ENCODE results near the gene PLA2G4B. TPM values are rescaled to one million over a fixed set of nuclear protein-coding genes. Genes with fewer than 3 reads are reported as not detected.

The PLA2G4B gene
- total and polyA plus RNA-seq, 2 donors: 1.9 to 45.4 TPM

DNA sequence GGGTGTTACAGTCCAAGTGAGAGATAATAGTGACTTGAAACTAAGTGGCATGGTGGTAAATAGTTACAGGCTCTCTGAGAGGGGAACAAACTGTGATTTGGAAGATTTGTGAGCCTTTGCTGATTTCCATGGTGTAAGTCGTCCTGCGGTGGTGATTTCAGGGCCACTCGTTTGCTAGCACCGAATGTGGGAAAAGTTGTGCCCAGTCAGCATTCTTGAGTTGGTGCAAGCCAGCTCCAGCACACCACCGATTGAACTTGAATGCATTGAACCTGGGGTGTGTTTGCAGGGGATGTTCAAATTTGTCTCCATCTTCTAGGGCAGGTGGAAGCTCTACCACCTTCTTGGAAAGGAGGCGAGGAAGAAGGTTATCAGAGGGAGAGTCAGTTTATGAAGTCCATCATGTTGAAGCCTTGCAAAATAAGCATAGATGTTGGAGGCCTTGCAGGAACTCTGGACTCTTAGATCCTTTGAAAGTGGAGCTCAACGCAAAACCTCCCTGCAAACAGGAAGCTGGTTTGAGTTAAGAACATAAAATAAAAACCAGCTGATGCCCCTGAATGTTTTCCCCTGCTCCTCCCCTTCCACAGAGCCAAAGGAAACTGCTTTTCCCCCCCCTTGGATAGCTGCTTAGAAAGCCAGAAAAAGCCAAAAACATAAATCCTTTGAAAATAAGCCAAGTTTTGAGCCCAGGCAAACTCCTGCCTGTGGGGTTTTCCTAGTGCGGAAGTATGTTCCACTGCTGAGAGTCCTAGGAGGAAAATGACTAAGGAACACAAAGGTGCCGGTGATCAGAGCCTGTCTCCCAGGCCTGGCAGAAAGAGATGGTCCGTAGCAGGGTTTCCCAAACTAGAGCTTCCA, 42.4 kb upstream of the PLA2G4B start:
- peaks cover 19 to 36% of the 10 kb centered on the region in 2 donors for H3K4me1 ChIP-seq (ENCODE audit: control insufficient read depth in 2 of 2, insufficient read depth in 2 of 2, low read length in 2 of 2)

GRCh38 chr15:41797201-41797944, 41.3 kb upstream of the PLA2G4B start:
- DNase-seq (ENCODE audit: low read depth in 6 of 9, low spot score in 9 of 9): no peak
- no peak overlapping the region for H3K4me3 ChIP-seq (ENCODE audit: low read length in 2 of 2)
- H3K4me1 ChIP-seq (ENCODE audit: control insufficient read depth in 2 of 2, insufficient read depth in 2 of 2, low read length in 2 of 2): peaks cover 15 to 27% of the 10 kb centered on the region in 2 donors
- no peaks in the 10 kb centered on the region for H3K27me3 ChIP-seq (ENCODE audit: control insufficient read depth in 2 of 2, insufficient read depth in 1 of 2, low read length in 1 of 2)
- WGBS: 56% methylated on average over 8 of the region's 8 CpGs
- H3K36me3 ChIP-seq (ENCODE audit: control insufficient read depth in 2 of 2, insufficient read depth in 2 of 2, low read length in 1 of 2): peaks cover 4 to 16% of the 10 kb centered on the region in 2 donors
- H3K9me3 ChIP-seq (ENCODE audit: control insufficient read depth in 2 of 2, insufficient read depth in 1 of 2, low read length in 1 of 2): no peaks in the 10 kb centered on the region
- peak overlapping the region in 1 of 2 donors; percentile 31 for H3K27ac ChIP-seq (ENCODE audit: low read depth in 1 of 2, low read length in 1 of 2)

More for the DNA sequence above, 42.4 kb upstream of the PLA2G4B start:
- no peak overlapping the region for H3K4me3 ChIP-seq (ENCODE audit: low read length in 2 of 2)
- 71% methylated on average over 10 of the region's 10 CpGs for WGBS
- H3K36me3 ChIP-seq (ENCODE audit: control insufficient read depth in 2 of 2, insufficient read depth in 2 of 2, low read length in 1 of 2): peaks cover 4 to 16% of the 10 kb centered on the region in 2 donors
- H3K9me3 ChIP-seq (ENCODE audit: control insufficient read depth in 2 of 2, insufficient read depth in 1 of 2, low read length in 1 of 2): no peaks in the 10 kb centered on the region
- DNase-seq (ENCODE audit: low read depth in 6 of 9, low spot score in 9 of 9): peak in 1 of 9 donors; percentile 40
- H3K27ac ChIP-seq (ENCODE audit: low read depth in 1 of 2, low read length in 1 of 2): peak overlapping the region; percentile 38 to 62
- H3K27me3 ChIP-seq (ENCODE audit: control insufficient read depth in 2 of 2, insufficient read depth in 1 of 2, low read length in 1 of 2): no peaks in the 10 kb centered on the region

- DNase-seq (ENCODE audit: low read depth in 6 of 9, low spot score in 9 of 9): no peak
These were observed 39.8 kb upstream of the PLA2G4B start for GRCh38 chr15:41798607-41799487.

DNA sequence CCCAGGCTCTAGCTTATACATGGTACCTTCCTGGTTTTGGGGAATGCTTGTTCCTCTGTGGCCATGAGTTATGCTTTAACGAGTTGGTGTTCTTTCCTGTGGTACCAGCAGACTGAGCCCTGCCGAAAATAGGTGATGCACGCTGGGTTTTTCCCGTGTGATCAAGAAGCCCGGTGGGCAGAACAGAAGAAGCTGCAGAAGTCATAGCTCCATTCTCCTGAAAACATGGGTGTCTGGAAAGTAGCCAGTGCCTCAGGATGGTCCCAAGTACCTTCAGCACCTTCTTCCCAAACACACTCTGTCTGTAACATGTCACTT, 39.2 kb upstream of the PLA2G4B start:
- DNase-seq (ENCODE audit: low read depth in 6 of 9, low spot score in 9 of 9): no peak
- Histone ChIP-seq H3K9me3 (ENCODE audit: control insufficient read depth in 2 of 2, insufficient read depth in 1 of 2, low read length in 1 of 2) (no peaks in the 10 kb centered on the region), H3K36me3 (ENCODE audit: control insufficient read depth in 2 of 2, insufficient read depth in 2 of 2, low read length in 1 of 2) (peaks cover 4 to 16% of the 10 kb centered on the region in 2 donors), H3K4me1 (ENCODE audit: control insufficient read depth in 2 of 2, insufficient read depth in 2 of 2, low read length in 2 of 2) (peaks cover 16 to 28% of the 10 kb centered on the region in 2 donors), H3K27me3 (ENCODE audit: control insufficient read depth in 2 of 2, insufficient read depth in 1 of 2, low read length in 1 of 2) (no peaks in the 10 kb centered on the region), H3K4me3 (ENCODE audit: low read length in 2 of 2) (no peak overlapping the region), H3K27ac (ENCODE audit: low read depth in 1 of 2, low read length in 1 of 2) (no peak overlapping the region)
- 93% methylated on average over 5 of the region's 5 CpGs for WGBS

More at GRCh38 chr15:41798607-41799487, 39.8 kb upstream of the PLA2G4B start:
- H3K4me3 ChIP-seq (ENCODE audit: low read length in 2 of 2): no peak overlapping the region
- peaks cover 15 to 23% of the 10 kb centered on the region in 2 donors for H3K4me1 ChIP-seq (ENCODE audit: control insufficient read depth in 2 of 2, insufficient read depth in 2 of 2, low read length in 2 of 2)
- no peak overlapping the region for H3K27ac ChIP-seq (ENCODE audit: low read depth in 1 of 2, low read length in 1 of 2)
- WGBS: 96% methylated on average over 9 of the region's 9 CpGs
- H3K9me3 ChIP-seq (ENCODE audit: control insufficient read depth in 2 of 2, insufficient read depth in 1 of 2, low read length in 1 of 2): no peaks in the 10 kb centered on the region
- no peaks in the 10 kb centered on the region for H3K27me3 ChIP-seq (ENCODE audit: control insufficient read depth in 2 of 2, insufficient read depth in 1 of 2, low read length in 1 of 2)
- peaks cover 4 to 16% of the 10 kb centered on the region in 2 donors for H3K36me3 ChIP-seq (ENCODE audit: control insufficient read depth in 2 of 2, insufficient read depth in 2 of 2, low read length in 1 of 2)

GRCh38 chr15:41801185-41801584, 37.5 kb upstream of the PLA2G4B start:
- no peak for DNase-seq (ENCODE audit: low read depth in 6 of 9, low spot score in 9 of 9)
- peaks cover 4 to 16% of the 10 kb centered on the region in 2 donors for H3K36me3 ChIP-seq (ENCODE audit: control insufficient read depth in 2 of 2, insufficient read depth in 2 of 2, low read length in 1 of 2)
- peaks cover 17 to 38% of the 10 kb centered on the region in 2 donors for H3K4me1 ChIP-seq (ENCODE audit: control insufficient read depth in 2 of 2, insufficient read depth in 2 of 2, low read length in 2 of 2)
- H3K27ac ChIP-seq (ENCODE audit: low read depth in 1 of 2, low read length in 1 of 2): no peak overlapping the region
- WGBS: 98% methylated on average over 3 of the region's 3 CpGs
- no peaks in the 10 kb centered on the region for H3K9me3 ChIP-seq (ENCODE audit: control insufficient read depth in 2 of 2, insufficient read depth in 1 of 2, low read length in 1 of 2)
- no peaks in the 10 kb centered on the region for H3K27me3 ChIP-seq (ENCODE audit: control insufficient read depth in 2 of 2, insufficient read depth in 1 of 2, low read length in 1 of 2)
- H3K4me3 ChIP-seq (ENCODE audit: low read length in 2 of 2): no peak overlapping the region

DNA sequence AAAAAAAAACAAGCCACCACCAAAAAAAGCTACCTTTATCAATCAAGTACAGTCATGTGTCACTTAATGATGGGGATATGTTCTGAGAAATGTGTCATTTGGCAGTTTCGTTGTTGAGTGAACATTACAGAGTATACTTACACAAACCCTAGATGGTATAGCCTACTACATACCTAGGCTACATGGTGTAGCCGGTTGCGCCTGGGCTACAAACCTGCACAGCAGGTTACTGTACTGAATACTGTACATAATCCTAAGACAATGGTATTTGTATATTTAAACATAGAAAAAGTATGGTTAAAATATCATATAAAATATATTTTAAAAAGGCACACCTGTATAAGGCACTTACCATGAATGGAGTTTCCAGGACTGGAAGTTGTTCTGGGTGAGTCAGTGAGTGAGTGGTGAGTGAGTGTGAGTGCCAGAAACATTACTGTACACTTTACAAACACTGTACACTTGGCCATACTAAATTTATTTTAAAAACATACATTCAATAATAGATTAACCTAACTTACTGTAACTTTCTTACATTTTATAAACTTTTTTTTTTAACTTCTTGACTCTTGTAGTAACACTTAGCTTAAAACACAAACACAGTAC, 36.7 kb upstream of the PLA2G4B start:
- H3K9me3 ChIP-seq (ENCODE audit: control insufficient read depth in 2 of 2, insufficient read depth in 1 of 2, low read length in 1 of 2): no peaks in the 10 kb centered on the region
- 98% methylated on average over 3 of the region's 3 CpGs for WGBS
- no peak overlapping the region for H3K4me3 ChIP-seq (ENCODE audit: low read length in 2 of 2)
- peaks cover 12 to 37% of the 10 kb centered on the region in 2 donors for H3K4me1 ChIP-seq (ENCODE audit: control insufficient read depth in 2 of 2, insufficient read depth in 2 of 2, low read length in 2 of 2)
- H3K27me3 ChIP-seq (ENCODE audit: control insufficient read depth in 2 of 2, insufficient read depth in 1 of 2, low read length in 1 of 2): no peaks in the 10 kb centered on the region
- no peak for DNase-seq (ENCODE audit: low read depth in 6 of 9, low spot score in 9 of 9)
- no peak overlapping the region for H3K27ac ChIP-seq (ENCODE audit: low read depth in 1 of 2, low read length in 1 of 2)
- peaks cover 4 to 16% of the 10 kb centered on the region in 2 donors for H3K36me3 ChIP-seq (ENCODE audit: control insufficient read depth in 2 of 2, insufficient read depth in 2 of 2, low read length in 1 of 2)

GRCh38 chr15:41804361-41804760, 34.3 kb upstream of the PLA2G4B start:
- Histone ChIP-seq H3K9me3 (ENCODE audit: control insufficient read depth in 2 of 2, insufficient read depth in 1 of 2, low read length in 1 of 2) (no peaks in the 10 kb centered on the region), H3K36me3 (ENCODE audit: control insufficient read depth in 2 of 2, insufficient read depth in 2 of 2, low read length in 1 of 2) (peaks cover 4 to 16% of the 10 kb centered on the region in 2 donors), H3K4me1 (ENCODE audit: control insufficient read depth in 2 of 2, insufficient read depth in 2 of 2, low read length in 2 of 2) (peaks cover 6 to 29% of the 10 kb centered on the region in 2 donors), H3K27me3 (ENCODE audit: control insufficient read depth in 2 of 2, insufficient read depth in 1 of 2, low read length in 1 of 2) (no peaks in the 10 kb centered on the region), H3K27ac (ENCODE audit: low read depth in 1 of 2, low read length in 1 of 2) (peak overlapping the region; percentile 58 to 64), H3K4me3 (ENCODE audit: low read length in 2 of 2) (no peak overlapping the region)
- WGBS: 95% methylated on average over 2 of the region's 2 CpGs
- DNase-seq (ENCODE audit: low read depth in 6 of 9, low spot score in 9 of 9): no peak

- no peak for DNase-seq (ENCODE audit: low read depth in 6 of 9, low spot score in 9 of 9)
- 55% methylated on average over 8 of the region's 8 CpGs for WGBS
- no peaks in the 10 kb centered on the region for H3K27me3 ChIP-seq (ENCODE audit: control insufficient read depth in 2 of 2, insufficient read depth in 1 of 2, low read length in 1 of 2)
- peak overlapping the region; percentile 64 to 70 for H3K27ac ChIP-seq (ENCODE audit: low read depth in 1 of 2, low read length in 1 of 2)
- peaks cover 6 to 36% of the 10 kb centered on the region in 2 donors for H3K4me1 ChIP-seq (ENCODE audit: control insufficient read depth in 2 of 2, insufficient read depth in 2 of 2, low read length in 2 of 2)
- H3K9me3 ChIP-seq (ENCODE audit: control insufficient read depth in 2 of 2, insufficient read depth in 1 of 2, low read length in 1 of 2): no peaks in the 10 kb centered on the region
- H3K4me3 ChIP-seq (ENCODE audit: low read length in 2 of 2): no peak overlapping the region
- H3K36me3 ChIP-seq (ENCODE audit: control insufficient read depth in 2 of 2, insufficient read depth in 2 of 2, low read length in 1 of 2): peaks cover 4 to 10% of the 10 kb centered on the region in 2 donors
These were observed 33.6 kb upstream of the PLA2G4B start for GRCh38 chr15:41804916-41805666.

Data from thymus (tissue), 11 donors.